ENCODE measurements around the gene TSPAN5.

- TF ChIP-seq EZH2 (IDR thresholded peaks at IDR 0.05; ENCODE audit: low read length) (no peak), CTCF (optimal IDR thresholded peaks at IDR 0.05 in 1 of 3, IDR thresholded peaks at IDR 0.05 in 1 of 3, conservative IDR thresholded peaks at IDR 0.05 in 1 of 3; ENCODE audit: extremely low read depth in 1 of 3, insufficient read depth in 2 of 3, low read length in 3 of 3) (no peak)
Measured at GRCh38 chr4:98648602-98649001, 9.8 kb downstream of the TSPAN5 start.
